ENCODE measurements around the gene WDR46. TPM values are rescaled to one million over a fixed set of nuclear protein-coding genes. Genes with fewer than 3 reads are reported as not detected.

WDR46 gene
- polyA plus RNA-seq, 1 donor from 2014 or later: 62.5 TPM

GRCh38 chr6:33317669-33318425 is 28.8 kb upstream of the WDR46 start, which contains the start of gene ZBTB22:
ZBTB22 (minus strand) TSS chr6:33317744; CDS start chr6:33316916, 828 bp downstream.
- Histone ChIP-seq H3K27ac (ENCODE audit: low read length) (peak within 1 kb of the TSS; percentile 87), H3F3A (ENCODE audit: insufficient read depth, low read length, poor library complexity, severe bottlenecking) (peaks cover 6% of the 10 kb centered on the region), H3K27me3 (ENCODE audit: insufficient read depth, low read depth, low read length) (peaks cover 12% of the 10 kb centered on the region), H3K9ac (ENCODE audit: low read length) (peak within 1 kb of the TSS; percentile 68), H4K20me1 (ENCODE audit: insufficient read depth) (no peaks in the 10 kb centered on the region), H2AFZ (ENCODE audit: low read depth, low read length) (peak within 1 kb of the TSS; percentile 72), H3K9me3 (ENCODE audit: low read length) (no peaks in the 10 kb centered on the region), H3K9me2 (ENCODE audit: insufficient read depth, low read length) (no peaks in the 10 kb centered on the region), H3K4me2 (ENCODE audit: low read length) (peak within 1 kb of the TSS; percentile 69), H3K36me3 (ENCODE audit: insufficient read depth, low read length) (peaks cover 4% of the 10 kb centered on the region), H3K79me2 (replicated peaks; ENCODE audit: insufficient read depth, low read length) (peaks cover 19% of the 10 kb centered on the region), H3K4me3 (ENCODE audit: low read length) (peak within 1 kb of the TSS; percentile 70)
- TF ChIP-seq CTCF (IDR thresholded peaks at IDR 0.05; ENCODE audit: poor library complexity, severe bottlenecking) (no peak), RAD21 (conservative IDR thresholded peaks at IDR 0.05) (no peak), POLR2AphosphoS5 (IDR thresholded peaks at IDR 0.05) (peak; percentile 81), EP300 (conservative IDR thresholded peaks at IDR 0.05; ENCODE audit: poor library complexity, severe bottlenecking) (no peak), TAF1 (IDR thresholded peaks at IDR 0.05; ENCODE audit: low read depth) (peak; percentile 29), SMC3 (conservative IDR thresholded peaks at IDR 0.05; ENCODE audit: poor library complexity) (no peak), REST (IDR thresholded peaks at IDR 0.05; ENCODE audit: borderline replicate concordance) (no peak), MXI1 (conservative IDR thresholded peaks at IDR 0.05; ENCODE audit: poor library complexity, severe bottlenecking) (peak; percentile 64), EZH2 (IDR thresholded peaks at IDR 0.05; ENCODE audit: borderline replicate concordance, insufficient read depth, low read length, poor library complexity, severe bottlenecking) (no peak)

- Histone ChIP-seq H3K27me3 (ENCODE audit: insufficient read depth, low read depth, low read length) (peaks cover 17% of the 10 kb centered on the region), H3K9ac (ENCODE audit: low read length) (peak overlapping the region; percentile 68), H3K27ac (ENCODE audit: low read length) (peak overlapping the region; percentile 87), H3F3A (ENCODE audit: insufficient read depth, low read length, poor library complexity, severe bottlenecking) (peaks cover 6% of the 10 kb centered on the region), H3K4me3 (ENCODE audit: low read length) (peak overlapping the region; percentile 70), H3K36me3 (ENCODE audit: insufficient read depth, low read length) (peaks cover 4% of the 10 kb centered on the region), H3K79me2 (replicated peaks; ENCODE audit: insufficient read depth, low read length) (peaks cover 15% of the 10 kb centered on the region), H4K20me1 (ENCODE audit: insufficient read depth) (no peaks in the 10 kb centered on the region), H3K9me2 (ENCODE audit: insufficient read depth, low read length) (no peaks in the 10 kb centered on the region), H3K4me2 (ENCODE audit: low read length) (no peak overlapping the region), H2AFZ (ENCODE audit: low read depth, low read length) (no peak overlapping the region), H3K9me3 (ENCODE audit: low read length) (no peaks in the 10 kb centered on the region)
- TF ChIP-seq POLR2AphosphoS5 (IDR thresholded peaks at IDR 0.05): no peak
- no peak for TF ChIP-seq REST (IDR thresholded peaks at IDR 0.05; ENCODE audit: borderline replicate concordance)
- TF ChIP-seq EZH2 (IDR thresholded peaks at IDR 0.05; ENCODE audit: borderline replicate concordance, insufficient read depth, low read length, poor library complexity, severe bottlenecking): no peak
- TF ChIP-seq MXI1 (conservative IDR thresholded peaks at IDR 0.05; ENCODE audit: poor library complexity, severe bottlenecking): no peak
- no peak for TF ChIP-seq SMC3 (conservative IDR thresholded peaks at IDR 0.05; ENCODE audit: poor library complexity)
- no peak for TF ChIP-seq RAD21 (conservative IDR thresholded peaks at IDR 0.05)
- no peak for TF ChIP-seq CTCF (IDR thresholded peaks at IDR 0.05; ENCODE audit: poor library complexity, severe bottlenecking)
- no peak for TF ChIP-seq TAF1 (IDR thresholded peaks at IDR 0.05; ENCODE audit: low read depth)
These were observed 28.3 kb upstream of the WDR46 start for GRCh38 chr6:33317419-33317668.
